GM12801 (cell line): ENCODE results near the gene ATP10B.

Experiments used
- TF ChIP-seq, protein P1 (sequence below): IDR thresholded peaks from one replicate; pipeline ENCODE4 v1.5.1; 2011; ENCODE audit warnings: control low read depth; ENCODE audit not compliant: insufficient read length; ENCODE audit errors: extremely low read depth

Gene ATP10B

GRCh38 chr5:160685695-160686094 is 166.3 kb downstream of the ATP10B start:
- TF ChIP-seq, protein P1, sequence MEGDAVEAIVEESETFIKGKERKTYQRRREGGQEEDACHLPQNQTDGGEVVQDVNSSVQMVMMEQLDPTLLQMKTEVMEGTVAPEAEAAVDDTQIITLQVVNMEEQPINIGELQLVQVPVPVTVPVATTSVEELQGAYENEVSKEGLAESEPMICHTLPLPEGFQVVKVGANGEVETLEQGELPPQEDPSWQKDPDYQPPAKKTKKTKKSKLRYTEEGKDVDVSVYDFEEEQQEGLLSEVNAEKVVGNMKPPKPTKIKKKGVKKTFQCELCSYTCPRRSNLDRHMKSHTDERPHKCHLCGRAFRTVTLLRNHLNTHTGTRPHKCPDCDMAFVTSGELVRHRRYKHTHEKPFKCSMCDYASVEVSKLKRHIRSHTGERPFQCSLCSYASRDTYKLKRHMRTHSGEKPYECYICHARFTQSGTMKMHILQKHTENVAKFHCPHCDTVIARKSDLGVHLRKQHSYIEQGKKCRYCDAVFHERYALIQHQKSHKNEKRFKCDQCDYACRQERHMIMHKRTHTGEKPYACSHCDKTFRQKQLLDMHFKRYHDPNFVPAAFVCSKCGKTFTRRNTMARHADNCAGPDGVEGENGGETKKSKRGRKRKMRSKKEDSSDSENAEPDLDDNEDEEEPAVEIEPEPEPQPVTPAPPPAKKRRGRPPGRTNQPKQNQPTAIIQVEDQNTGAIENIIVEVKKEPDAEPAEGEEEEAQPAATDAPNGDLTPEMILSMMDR = no peak

DNA sequence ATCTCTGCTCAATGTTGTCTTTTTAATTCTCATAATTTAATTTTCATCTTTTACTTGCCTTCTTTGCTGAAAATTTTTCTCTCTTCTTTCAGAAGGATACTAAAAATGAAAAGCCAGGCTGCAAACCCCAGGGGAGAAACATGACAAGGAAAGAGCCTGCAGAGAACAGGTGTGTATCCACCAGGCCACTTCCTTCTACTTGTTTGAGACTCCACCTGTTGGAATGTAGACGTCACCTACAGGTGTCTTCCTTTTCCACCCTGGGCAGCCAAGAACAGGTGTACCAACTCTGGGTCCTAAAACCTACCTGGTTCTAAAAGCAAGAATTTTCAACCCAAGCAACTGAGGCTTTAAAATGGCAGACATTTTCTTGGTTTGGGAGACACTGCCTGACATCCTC is 166.8 kb downstream of the ATP10B start:
- TF ChIP-seq, protein P1 = no peak

DNA sequence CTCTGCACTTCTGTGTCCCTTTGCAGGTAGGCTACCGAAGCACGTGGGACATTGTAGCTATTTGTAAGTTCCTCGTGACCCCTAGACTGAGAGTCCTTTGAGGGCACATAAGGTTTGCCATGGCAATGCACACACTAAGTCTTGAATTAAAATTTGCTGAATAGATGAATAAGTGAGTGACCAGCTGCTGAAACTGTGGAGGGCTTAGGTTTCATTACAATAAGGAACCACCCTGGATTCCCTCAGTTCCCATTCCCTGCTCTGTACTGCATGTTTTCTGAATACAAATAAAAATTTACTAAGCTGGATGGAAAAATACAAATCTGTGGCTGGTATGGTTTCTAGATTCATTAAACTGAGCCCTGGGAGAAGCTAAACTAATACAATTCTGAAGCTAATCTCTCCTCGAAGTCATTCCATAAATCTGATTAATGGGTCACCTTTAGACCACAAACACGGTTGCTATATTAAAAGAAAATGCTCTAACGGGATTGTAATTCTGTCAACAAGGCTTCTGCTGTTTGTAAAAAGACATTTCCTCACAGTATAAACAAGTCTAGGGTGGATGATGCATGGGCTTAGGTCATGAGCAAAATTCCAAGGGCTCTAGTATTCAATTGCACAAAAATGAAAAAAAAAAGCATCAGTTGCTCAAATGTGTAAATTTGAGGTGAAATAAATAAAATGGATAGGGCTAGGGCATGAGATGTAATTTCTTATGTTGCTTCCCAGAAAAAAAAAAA is 172.3 kb downstream of the ATP10B start:
- TF ChIP-seq, protein P1 = no peak

DNA sequence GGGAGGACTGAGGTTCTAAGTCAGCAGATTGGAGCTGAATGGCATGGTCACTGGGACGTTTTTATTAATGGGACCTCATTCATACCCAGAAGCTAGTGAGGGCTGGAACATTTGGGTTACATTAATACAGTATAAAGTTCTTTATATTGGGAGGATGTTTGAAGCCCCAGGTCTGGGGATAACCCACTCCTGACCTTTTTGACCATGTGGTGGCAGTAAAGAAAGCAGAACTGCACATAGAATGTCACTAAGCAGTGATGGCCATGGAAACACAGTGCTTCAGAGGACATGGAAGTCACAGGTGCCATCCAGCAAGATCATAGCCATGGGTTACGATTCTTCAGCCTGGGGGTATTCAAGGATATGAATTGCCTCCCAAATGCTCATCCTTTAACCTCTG is 176.0 kb downstream of the ATP10B start:
- TF ChIP-seq, protein P1 = no peak

DNA sequence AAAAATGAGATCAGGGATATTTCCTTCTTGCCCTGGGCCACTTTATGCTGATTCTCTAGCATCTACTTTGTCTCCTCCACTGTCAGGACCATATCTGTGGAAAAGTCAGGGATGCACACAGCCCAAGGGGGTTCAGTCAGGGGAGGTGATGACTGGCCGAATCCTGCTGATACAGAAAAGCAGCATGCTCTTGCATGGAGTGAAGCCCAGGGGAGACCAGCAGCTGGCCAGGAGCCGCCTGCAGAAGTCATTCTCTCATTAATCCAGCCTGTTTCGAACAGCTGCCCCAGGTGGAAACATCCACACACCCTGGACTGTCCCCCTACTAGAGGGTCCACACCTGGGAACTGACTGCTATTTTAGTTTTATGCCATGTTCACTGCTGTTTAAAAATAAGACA is 177.1 kb downstream of the ATP10B start:
- TF ChIP-seq, protein P1 = no peak

- TF ChIP-seq, protein P1 = no peak
Observed at GRCh38 chr5:160672521-160672920, 179.5 kb downstream of the ATP10B start.

DNA sequence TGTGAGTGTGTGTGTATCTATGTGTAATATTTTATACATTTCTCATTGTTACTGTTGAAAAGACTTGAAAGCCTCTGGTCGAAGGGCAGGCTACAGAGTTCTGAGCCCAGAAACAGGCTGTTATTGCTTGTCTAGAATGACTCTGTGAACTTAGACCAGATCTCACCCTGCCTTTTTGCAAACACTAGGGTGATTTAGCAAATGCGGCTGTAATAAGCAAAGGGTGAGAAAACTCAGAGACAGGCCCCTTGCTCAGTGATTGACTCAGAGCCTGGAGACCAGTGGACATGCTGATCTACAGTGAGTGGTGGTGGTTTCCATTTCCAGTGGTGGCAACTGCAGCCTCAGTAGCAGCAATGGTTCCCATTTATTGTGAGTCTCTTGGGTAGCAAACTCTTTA is 183.7 kb downstream of the ATP10B start:
- TF ChIP-seq, protein P1 = no peak
